HG03432 (cell line): Measurements from ENCODE around the gene HAUS7.
"Not testable (repeated sequence)": the region's sequence is repeated elsewhere in the genome, so short reads cannot be mapped to it uniquely, and the experiment has no call there.

Source experiments
- ATAC-seq: cut with Tn5 transposase; IDR thresholded peaks from one replicate; pipeline ENCODE4 v1.9.1; 2021; ENCODE audit warnings: mild to moderate bottlenecking, moderate library complexity; ENCODE audit not compliant: unreplicated experiment

Gene HAUS7

DNA sequence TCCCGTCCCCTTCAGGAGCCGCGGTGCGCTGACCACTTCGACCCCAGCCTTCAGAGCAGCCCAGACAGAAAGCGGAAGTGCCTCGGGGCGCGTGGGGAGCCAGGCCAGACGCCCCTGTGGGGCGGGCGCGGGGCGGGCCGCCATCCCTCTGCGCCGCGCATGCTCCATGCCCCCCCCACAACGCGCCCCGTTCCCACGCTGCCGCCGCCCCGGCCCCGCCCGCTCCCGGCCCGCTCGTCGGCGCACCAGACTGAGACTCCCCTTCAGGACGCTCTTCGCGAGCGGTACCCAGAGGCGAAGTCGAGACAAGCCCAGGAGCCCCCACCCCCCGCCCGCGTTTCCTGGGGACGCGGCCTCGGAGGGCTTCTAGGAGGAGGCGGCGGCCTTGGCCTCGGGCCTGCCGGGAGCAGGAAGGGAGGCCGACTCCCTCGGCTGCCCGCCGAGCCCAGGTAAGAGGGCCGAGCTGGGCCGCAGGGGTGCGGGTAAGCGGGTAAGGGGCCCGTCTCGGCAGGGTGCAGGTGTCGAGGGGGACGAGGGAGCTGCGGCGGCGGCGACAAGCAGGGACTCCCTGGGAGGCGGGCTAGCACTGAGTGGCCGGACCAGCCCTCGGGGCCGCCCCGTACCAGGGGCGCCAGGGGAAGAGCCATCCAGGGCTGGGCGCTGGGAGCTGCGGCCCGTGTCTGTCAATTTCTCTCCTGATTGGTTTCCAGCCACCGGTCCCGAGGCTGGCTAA is 59.0 kb downstream of the HAUS7 start, which contains the start of gene ZFP92:
TSS of gene ZFP92 (plus strand) at position 218 of the 733 bp plus-strand sequence. CDS start 6,851 bp downstream, outside the sequence.
- ATAC-seq = peak; percentile 56

DNA sequence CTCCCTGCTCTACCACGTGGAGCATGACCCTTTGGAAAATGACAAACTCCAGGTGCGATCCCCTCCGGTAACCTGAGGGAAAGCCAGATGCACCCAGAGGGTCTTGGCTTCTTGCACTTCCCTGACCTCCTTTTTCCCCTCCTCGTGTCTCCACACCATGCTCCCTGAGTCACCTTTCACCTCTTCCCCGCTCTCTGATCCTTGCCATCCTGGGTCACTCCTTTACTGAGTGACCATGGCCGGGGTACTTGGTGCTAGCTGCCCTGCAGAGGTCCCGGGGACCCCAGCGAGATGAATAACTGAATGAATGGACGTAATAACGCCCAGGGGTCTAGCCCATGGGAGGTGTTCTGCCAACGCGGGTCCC is 59.5 kb downstream of the HAUS7 start:
- no peak for ATAC-seq

DNA sequence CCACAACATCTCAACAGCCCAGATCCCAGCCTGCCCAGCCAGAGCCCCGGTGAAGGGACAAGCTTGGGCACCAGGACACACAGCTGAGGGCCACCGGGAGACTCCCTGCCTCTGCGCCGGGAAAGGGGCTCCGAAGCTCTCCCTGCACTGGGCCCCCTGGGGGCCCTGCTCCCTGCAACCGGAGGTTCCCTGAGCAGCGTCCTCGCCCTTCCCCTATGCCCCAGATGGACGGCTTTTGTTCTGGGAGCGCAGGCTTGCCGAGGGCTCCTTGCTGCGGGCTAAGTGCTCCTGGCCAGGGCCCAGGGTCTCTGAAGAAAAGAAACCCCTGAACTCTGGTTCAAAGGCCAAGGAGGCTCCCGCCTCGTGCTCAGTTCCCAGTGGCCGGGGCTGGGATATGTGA is 60.0 kb downstream of the HAUS7 start:
- ATAC-seq = no peak

DNA sequence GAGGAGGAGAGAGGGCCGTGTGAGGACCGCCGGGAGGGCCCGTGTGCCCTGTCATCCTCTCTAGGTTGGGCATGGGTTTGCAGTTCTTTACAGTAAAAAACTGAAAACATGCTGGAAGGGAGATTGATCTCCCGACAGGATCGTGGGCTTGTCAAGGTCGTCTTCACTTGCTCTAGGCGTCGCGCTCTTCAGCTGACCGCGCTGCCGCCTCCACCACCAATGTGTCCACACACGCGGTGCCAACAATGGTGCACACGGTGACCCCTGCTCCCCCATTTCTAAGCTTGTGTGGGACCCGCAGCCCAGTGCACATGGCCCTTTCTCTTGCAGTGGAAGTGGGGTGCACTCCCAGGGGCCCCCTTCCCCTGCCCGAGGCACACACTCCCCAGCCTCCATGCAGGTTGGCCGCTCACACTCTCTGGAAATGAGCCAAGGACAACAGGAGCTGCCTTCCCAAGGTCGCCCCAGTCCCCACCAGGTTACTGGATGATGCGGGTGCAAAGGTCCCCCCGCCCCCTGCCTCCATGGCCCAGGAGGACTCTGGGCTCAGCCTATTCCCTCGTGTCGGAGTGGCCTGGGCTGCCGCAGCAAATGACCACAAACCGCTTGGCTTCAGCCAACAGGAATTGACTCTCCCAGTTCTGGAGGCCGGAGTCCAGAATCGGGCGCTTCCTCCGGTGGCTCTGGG is 60.8 kb downstream of the HAUS7 start:
- ATAC-seq = no peak

DNA sequence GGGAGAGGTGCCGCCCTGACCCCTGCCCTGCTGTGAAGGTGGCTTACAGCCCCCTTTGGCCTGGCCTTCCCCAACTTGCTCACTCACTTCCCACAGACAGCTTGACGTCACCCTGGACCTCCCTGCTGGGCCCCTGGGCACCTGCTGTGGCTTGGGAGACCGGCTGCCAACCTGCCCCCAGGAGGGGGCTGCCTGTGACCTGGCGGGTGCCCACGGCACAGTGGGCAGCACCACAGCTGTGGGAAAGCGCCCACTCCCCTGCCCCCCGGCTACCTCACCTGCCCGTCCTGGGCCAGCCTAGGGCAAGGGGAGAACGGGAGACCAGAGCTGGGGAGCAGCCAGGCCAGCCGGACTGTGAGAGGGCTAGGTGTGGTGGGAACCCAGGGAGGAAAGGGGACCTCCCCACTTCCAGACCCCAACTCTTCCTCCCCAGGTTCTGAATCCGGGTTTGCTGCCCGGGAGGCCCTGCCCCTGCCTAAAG is 61.5 kb downstream of the HAUS7 start:
- no peak for ATAC-seq

DNA sequence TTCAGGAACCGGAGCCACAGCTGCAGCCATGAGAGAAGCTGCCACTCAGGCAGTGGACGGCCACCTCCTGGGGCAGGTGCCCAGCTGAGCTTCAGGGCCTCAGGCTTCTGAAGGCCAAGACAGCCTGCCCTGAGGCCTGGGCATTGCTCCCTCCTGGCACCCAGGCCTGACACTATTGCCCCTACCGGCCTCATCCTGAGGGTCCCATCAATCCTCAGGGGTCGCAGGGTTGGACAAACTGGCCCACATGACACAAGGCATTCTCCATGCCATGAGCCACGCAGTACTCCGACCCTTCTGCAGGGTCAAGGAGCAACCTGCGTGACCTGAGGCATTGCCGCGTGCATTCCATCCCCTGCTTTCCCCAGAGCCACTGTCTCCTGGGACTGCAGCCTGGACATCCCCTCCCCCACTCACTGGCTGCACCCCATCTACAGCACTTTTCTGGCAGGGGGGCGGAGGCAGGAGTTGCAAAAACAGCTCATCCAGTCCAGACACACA is 62.1 kb downstream of the HAUS7 start:
- no peak for ATAC-seq

DNA sequence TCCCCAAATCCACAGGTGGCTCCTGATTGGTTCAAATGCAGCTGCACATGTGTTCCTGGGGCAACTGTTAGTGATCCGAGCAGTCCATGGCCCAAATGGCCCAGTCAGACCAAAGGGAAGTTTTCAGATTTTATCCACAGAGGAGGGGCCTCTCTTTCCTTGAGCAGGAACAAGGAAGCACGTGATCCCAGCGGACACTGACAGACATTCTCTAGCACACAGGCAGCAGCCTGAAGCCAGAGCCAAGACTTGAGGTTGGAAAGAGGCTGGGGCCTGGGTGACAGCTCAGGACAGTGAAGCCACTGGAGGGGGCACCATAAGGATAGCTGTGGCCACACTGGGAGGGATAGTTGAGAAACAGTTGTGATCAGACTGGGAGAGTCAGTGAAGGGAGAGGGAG is 62.6 kb downstream of the HAUS7 start:
- no peak for ATAC-seq

DNA sequence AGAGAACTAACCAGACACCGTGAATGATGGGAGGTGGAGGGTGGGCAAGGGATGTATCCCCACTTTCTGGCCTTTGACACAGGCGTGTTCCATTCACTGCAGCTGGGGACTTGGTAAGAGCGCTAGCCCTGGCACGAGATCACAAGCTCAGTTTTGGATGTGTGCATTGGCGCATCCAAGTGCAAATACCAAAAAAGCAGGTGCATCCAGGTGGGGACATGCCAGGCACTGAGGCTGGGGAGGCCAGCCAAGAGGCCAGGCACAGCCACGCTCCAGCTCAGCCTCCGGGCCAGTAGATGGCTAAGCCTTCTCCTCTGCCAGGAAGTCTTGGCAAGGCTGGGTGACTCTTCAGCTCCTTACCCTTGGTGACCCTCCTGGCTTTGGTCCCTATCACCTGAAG is 63.5 kb downstream of the HAUS7 start:
- no peak for ATAC-seq

DNA sequence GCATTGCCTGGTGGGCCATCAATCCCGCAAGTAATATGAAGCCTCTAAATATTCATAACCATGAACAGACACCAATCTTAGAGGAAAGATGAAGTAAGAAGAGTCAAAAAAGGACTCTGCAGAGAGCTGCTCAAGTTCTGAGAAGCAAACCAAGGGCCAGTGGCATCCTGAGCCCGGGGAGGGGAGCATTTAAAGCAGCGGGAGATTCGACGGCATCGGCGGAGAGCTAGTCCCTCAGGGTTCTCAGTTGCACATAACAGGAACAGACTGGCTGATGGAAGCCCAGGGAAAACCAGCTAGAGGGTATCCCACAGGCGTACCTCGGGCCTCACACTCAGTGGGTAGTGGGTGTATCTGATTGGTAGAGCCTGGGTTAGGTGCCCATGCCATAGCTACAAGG is 64.4 kb downstream of the HAUS7 start:
- ATAC-seq = no peak

DNA sequence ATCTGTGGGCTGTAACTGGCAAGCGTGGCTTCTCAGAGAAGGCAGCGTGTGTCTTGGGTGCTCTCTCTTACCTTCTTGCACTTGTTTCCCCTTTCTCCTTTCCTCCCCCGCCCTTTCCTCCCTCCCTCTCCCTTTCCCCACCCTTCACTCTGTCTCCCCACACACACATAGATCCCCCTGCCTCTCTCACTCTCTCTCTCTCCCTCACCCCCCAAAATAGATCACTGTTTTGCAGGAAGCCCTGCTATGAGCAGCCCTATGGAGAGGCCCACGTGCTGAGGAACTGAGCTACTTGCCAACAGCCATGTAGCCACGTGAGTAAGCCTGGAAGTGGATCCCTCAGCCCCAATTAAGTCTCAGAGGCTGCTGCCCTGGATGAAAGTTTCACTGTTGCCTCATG is 65.0 kb downstream of the HAUS7 start:
- ATAC-seq = no peak

DNA sequence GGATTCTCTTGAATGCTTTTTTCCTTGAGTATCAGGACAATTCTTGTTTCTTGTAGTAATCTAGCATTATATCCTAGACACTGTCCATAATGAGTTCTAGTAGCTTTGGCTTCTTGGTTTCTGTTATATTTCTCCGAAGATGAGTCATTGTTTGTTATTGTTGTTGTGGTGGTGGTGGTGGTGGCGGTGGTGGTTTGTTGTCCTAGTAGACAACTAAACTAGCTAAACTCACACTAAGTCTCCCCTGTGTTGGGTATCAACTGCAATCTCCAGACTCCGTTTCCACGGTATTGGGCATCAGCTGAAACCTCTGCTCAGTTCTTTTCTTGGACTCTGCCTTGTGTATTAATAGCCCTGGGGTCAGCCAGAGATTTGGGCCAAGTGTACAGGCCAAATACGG is 66.0 kb downstream of the HAUS7 start:
- not testable (repeated sequence) for ATAC-seq

DNA sequence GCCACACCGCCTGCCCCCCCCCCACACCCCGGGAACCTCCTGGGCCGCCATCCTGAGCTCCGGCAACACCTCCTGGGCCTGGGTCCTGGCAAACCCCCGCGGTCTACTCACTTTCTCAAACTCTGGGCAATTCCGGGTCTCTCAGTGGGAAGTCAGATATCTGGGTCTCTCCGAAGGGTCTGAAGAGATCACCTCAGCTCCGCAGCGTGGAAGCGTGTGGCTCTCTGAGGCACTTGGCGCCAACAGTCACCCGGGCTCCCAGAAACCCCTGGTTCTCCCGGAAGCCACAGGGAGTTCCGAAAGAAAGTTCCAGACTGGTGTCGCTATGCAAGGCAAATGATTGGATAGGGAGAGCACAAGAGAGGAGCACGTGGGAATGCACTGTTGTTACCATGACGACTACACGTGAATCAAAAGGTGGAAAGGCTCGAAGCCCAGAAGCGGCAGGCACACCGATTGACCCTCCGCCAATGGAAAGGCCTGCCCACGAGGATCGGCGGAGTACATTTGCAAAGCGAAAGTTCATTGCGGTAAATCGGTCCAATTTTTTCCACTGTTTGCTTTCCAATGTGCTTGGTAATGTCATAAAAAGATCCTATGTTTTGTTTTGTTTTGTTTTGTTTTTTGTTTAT is 69.1 kb downstream of the HAUS7 start, which contains the start of gene PNMA6E:
TSS of gene PNMA6E (minus strand) at position 218 of the 632 bp plus-strand sequence. CDS start 2,501 bp downstream, outside the sequence.
- ATAC-seq = no peak

DNA sequence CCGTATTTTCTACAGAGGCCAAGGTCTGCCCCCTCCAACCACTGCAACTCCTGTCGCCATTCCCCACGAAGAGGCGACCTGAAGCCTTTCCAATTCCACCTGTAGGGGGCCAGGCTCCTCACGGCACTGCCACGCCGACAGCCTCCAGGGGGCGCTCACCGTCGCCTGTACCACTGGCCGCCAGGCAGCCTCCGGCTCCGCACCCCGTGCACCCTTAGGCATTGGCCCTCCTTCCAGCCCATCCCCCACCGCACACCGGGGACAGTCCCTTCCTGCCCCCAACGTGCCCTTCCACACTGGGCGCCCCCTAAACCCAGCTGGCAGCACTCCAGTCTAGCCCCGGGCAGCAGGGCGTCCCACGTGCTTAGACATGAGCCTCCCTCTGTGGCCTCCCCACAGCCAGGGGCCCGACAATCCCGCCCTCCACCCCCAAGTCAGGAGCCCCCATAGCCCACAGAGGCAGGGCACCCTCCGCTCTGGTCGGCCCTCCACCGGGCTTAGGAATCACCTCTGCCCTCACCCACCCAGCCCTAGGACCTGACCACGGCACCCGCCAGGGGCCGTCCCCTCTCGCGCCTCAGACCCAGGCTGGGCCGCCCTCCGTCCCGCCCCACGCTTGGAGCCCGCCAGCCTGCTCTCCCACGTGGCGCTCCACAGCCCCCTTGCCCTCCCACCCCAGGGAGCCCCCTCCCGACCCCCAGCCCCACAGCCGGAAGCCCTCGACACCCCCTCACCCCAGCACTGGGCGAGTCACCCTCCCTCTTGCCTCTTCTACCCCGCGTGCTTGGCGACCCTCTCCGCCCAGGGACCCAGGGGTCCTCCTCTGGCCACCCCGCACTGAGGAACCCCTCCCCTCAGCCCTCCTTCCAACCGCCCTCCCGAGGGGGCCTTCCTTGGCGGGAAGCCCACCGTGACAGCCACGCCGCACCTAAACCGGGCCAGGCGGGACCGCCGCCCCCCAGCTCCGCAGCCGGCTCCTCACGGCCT is 69.9 kb downstream of the HAUS7 start:
- ATAC-seq = peak; percentile 67

DNA sequence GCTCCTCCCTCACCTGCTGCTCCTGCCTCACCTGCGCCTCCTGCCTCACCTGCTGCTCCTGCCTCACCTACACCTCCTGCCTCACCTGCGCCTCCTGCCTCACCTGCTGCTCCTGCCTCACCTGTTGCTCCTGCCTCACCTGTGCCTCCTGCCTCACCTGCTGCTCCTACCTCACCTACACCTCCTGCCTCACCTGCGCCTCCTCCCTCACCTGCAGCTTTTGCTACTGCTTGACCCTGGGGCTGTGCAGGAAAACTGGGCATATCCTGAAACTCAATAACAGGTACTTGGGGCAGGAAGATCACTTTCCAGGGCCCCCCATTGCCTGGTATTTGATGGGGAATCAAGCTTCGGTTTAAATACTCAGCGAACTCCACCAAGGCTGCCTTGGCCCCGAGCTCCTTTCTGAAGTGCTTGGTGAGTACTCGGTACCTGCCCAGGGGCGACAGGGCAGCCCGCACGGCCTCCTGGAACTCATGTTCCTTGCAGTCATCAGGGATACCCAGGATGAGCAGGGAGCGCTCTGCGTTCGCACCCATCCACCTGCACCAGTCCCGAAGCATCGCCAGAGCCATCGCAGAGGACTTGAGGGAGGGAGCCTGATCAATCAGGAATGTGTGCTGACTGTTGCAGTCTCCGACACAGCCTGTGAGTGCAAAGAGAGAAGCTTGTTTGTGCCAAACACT is 72.0 kb downstream of the HAUS7 start:
- ATAC-seq = no peak
